Kidney capillary endothelial cell (primary cell): ENCODE results near the gene NEMP2.
A peak's percentile ranks its signal among the peaks of the same experiment; 100 is the strongest.
"Not testable (repeated sequence)": the region's sequence is repeated elsewhere in the genome, so short reads cannot be mapped to it uniquely, and the experiment has no call there.

ENCODE experiments used
- DNase-seq: peaks from one replicate; pipeline ENCODE4 v3.0.0-alpha.2; 2018; ENCODE audit warnings: low spot score

The NEMP2 gene

GRCh38 chr2:190490502-190490901, 44.0 kb downstream of the NEMP2 start:
- DNase-seq = no peak

DNA sequence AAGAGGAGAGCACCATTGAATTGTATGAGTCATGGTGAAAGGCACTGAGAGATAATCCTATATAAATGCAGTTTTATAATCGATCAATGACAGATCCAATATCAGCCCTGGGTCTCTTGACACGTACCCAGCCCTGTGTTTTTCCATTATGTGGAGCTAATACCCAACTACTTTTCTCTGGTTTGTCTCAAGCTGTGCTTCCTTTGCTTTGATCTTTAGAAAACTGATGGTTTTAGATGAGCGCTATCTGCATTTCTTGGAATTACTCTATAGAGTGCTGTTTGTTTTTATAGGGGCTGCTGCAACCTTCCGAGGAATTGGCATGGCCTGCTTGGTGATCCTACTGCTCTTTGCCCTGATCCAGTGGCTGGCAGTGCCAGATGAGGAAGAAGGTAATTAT, 45.0 kb downstream of the NEMP2 start:
- no peak for DNase-seq

- DNase-seq = no peak
Observed at GRCh38 chr2:190488516-190489233, 45.8 kb downstream of the NEMP2 start.

DNA sequence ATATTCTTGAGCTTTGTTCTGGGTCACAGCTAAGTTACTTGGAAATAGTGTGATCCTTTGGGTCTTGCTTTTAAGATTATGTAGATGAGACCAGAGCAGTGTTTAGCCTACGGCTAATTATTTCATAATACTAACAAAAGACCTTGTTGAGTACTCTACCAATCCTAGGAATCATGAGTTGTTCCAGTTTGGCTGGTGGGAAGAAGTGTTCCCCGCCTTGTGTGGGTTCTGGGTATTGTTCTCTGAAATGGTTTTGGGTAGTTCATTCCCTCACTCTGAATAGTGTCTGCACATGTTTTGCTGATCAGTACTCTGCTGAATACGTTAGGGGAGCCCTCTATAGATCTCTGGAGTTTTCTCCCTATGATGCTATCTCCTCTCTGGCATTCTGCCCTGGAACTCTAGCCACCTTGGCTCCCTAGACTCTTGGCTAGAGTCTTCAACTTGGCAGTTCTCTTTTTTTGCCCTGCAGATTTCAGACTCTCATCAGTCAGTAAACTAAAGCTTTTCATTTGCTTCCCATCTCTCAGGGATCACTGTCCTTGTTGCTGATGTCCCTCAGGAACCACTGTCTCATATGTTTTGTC, 48.4 kb downstream of the NEMP2 start:
- no peak for DNase-seq

GRCh38 chr2:190482451-190482850, 52.1 kb downstream of the NEMP2 start:
- no peak for DNase-seq

GRCh38 chr2:190481339-190481738, 53.2 kb downstream of the NEMP2 start:
- no peak for DNase-seq

GRCh38 chr2:190478572-190479195, 55.8 kb downstream of the NEMP2 start:
- no peak for DNase-seq

GRCh38 chr2:190477661-190478454, 56.7 kb downstream of the NEMP2 start:
- no peak for DNase-seq

DNA sequence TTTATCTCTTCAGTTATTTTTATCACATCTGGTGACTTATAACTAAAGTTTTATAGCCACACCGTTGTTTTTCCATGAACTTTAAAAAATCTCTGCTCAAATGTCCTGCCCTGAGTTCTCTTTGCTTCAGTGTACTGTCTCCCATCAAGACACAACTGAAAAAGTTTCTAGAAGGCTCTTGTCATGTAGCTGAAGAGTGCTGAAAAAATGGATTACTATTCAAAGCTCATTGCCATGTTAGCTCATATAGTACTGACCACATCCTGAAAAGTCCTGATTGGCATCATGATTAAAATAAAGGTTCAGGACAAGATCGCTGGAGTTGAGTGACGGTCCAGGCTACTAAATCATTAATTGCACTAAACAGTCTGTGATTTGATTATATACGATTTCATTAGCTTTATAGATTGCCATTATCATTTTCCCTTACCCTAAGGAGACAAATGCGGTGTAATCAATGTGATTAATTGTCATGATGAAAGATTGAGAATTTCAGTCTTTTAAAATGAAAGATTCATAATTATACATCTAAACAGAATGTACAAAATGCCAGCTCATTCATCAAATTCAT, 64.2 kb downstream of the NEMP2 start:
- DNase-seq = peak; percentile 18

- peak; percentile 83 for DNase-seq
Observed at GRCh38 chr2:190469771-190470170, 64.8 kb downstream of the NEMP2 start.

DNA sequence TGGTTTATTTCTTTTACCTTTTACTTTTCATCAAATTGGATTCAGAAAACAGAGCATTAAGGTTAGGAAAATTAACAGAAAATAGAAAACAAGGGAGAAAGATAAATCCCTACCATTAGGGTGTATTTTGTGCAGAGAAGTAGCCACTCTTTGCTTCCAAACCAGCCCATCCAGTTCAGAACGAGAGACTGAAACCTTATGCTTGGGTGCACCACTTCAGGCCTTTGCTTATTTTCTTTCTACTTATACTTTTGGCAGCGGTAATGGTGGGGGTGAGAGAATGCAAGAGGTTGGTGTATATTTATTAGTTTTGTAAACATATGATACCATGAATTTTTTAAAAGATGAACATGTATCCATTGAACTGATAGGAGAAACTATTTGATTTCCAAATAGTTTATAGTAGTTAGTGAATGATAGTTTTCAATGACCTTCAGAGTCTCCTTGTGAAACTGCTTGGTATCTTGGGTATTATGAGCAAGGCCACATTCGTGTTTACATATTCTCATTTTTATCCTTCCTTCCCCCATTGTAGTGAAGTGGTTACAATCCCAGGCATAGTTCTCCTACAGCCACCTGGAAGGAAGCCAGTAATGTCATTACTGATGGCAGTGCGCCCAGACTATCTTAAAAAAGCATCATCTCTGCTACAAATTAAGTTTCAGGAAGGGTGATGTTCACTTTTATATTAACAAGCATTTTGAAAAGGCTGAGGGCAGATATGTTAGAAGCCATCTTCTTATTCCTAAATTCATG, 65.5 kb downstream of the NEMP2 start:
- DNase-seq = peak; percentile 87

DNA sequence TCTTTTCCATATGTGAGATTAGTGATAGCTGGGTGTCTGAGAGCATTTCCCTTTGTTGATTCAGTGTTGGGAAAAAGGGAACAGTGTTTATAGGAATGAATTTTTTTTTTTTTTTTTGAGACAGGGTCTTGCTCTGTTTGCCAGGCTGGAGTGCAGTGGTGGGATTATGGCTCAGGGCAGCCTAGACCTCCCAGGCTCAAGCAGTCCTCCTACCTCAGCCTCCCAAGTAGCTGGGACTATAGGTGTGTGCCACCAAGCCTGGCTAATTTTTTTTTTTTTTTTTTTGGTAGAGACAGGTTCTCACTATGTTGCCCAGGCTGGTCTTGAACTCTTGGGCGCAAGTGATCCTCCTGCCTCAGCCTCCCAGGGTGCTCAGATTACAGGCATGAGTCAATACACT, 66.2 kb downstream of the NEMP2 start:
- not testable (repeated sequence) for DNase-seq

DNA sequence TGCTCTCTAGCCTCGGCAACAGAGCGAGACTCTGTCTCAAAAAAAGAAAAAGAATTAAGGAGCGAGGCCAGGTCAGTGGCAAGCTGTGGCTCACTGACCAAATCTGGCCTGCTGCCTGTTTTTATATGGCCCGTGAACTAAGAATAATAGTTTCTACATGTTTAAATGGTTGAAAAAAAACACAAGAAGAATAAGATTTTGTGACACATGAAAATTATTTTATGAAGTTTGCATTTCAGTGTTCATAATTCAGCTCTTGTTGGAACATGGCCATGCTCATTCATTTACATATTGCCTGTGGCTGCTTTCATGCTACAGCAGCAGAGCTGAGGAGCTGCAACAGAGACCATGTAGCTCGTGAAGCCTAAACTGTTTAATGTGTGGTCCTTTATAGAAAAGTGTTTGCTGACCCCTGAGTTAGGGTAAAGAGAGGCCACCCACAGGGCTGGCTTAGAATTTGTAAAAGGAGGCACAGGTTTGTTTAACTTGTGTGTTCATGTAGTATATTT, 66.9 kb downstream of the NEMP2 start:
- no peak for DNase-seq

GRCh38 chr2:190466819-190467446, 67.6 kb downstream of the NEMP2 start:
- no peak for DNase-seq

- no peak for DNase-seq
Observed at GRCh38 chr2:190465060-190465459, 69.5 kb downstream of the NEMP2 start.

GRCh38 chr2:190462611-190463010, 71.9 kb downstream of the NEMP2 start:
- DNase-seq = no peak

GRCh38 chr2:190462181-190462580, 72.3 kb downstream of the NEMP2 start:
- no peak for DNase-seq

- DNase-seq = no peak
Observed at GRCh38 chr2:190460487-190460886, 74.0 kb downstream of the NEMP2 start.

DNA sequence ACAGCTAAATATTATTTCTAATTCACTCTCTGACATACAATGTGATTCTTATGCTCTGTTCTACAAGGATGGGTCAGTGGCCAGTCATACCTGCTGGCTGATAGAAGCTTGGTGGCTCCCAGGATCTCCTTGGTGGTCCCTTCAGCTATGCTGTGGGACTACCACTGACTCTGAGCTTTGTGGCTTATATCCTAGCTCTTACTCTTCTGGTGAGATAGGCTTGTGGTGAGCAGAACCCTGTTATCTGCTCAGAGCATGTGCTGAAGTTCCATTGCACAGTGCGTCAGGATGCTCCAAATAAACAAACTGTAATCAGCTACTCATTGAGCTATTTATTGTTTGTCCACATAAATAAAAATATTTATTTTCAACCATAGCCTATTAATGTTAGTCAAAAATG, 74.6 kb downstream of the NEMP2 start:
- DNase-seq = no peak

- no peak for DNase-seq
Observed at GRCh38 chr2:190458352-190459107, 76.0 kb downstream of the NEMP2 start.
